Measurements from ENCODE around the gene C19orf44.

- TF ChIP-seq CTCF (optimal IDR thresholded peaks at IDR 0.05 in 1 of 3, IDR thresholded peaks at IDR 0.05 in 1 of 3, conservative IDR thresholded peaks at IDR 0.05 in 1 of 3; ENCODE audit: extremely low read depth in 1 of 3, insufficient read depth in 2 of 3, low read length in 3 of 3), result no peak
- no peak for TF ChIP-seq EZH2 (IDR thresholded peaks at IDR 0.05; ENCODE audit: low read length)
Observed at GRCh38 chr19:16465239-16465638, 31.0 kb upstream of the C19orf44 start.
